ES-I3 (cell line): Measurements from ENCODE around the gene UBE3D.

Experiments used
- H3K36me3 ChIP-seq: 2 replicates; pipeline ENCODE4 v1.6.1; 2013; ENCODE audit warnings: mild to moderate bottlenecking, low read length, control low read depth, moderate library complexity; ENCODE audit not compliant: insufficient read depth
- H3K4me1 ChIP-seq: 2 replicates; pipeline ENCODE4 v1.6.1; 2013; ENCODE audit warnings: mild to moderate bottlenecking, control low read depth, low read length; ENCODE audit not compliant: insufficient read depth
- H3K9ac ChIP-seq: 2 replicates; pipeline ENCODE4 v1.6.1; 2013; ENCODE audit warnings: low read depth, mild to moderate bottlenecking, low read length, moderate library complexity
- H3K9me3 ChIP-seq: 2 replicates; pipeline ENCODE4 v1.6.1; 2013; ENCODE audit warnings: mild to moderate bottlenecking, low read length, moderate library complexity; ENCODE audit not compliant: control insufficient read depth, insufficient read depth

Gene UBE3D

GRCh38 chr6:83071023-83071422, 5.4 kb upstream of the UBE3D start:
- H3K9me3 ChIP-seq: no peaks in the 10 kb centered on the region
- peaks cover 8% of the 10 kb centered on the region; the same call in 1 of the 2 replicates for H3K4me1 ChIP-seq
- H3K9ac ChIP-seq: no peak overlapping the region
- H3K36me3 ChIP-seq: no peaks in the 10 kb centered on the region

GRCh38 chr6:83069633-83070032, 4.0 kb upstream of the UBE3D start:
- no peaks in the 10 kb centered on the region for H3K9me3 ChIP-seq
- H3K36me3 ChIP-seq: no peaks in the 10 kb centered on the region
- H3K9ac ChIP-seq: no peak overlapping the region
- H3K4me1 ChIP-seq: peaks cover 8% of the 10 kb centered on the region; the same call in 1 of the 2 replicates

- peak overlapping the region; percentile 90 for H3K9ac ChIP-seq
- peaks cover 8% of the 10 kb centered on the region; the same call in 1 of the 2 replicates for H3K4me1 ChIP-seq
- H3K9me3 ChIP-seq: no peaks in the 10 kb centered on the region; the same call in 1 of the 2 replicates
- H3K36me3 ChIP-seq: no peaks in the 10 kb centered on the region
Observed at GRCh38 chr6:83068616-83069015, 3.0 kb upstream of the UBE3D start.

GRCh38 chr6:83067448-83068439, 2.1 kb upstream of the UBE3D start, which contains the start of gene DOP1A:
Gene DOP1A, plus strand, starts transcription at chr6:83067671. Its CDS starts 29,307 bp downstream, at chr6:83096978.
- Histone ChIP-seq H3K36me3 (no peaks in the 10 kb centered on the region), H3K9ac (peak within 1 kb of the TSS; percentile 90), H3K9me3 (no peaks in the 10 kb centered on the region; the same call in 1 of the 2 replicates), H3K4me1 (peaks cover 8% of the 10 kb centered on the region; the same call in 1 of the 2 replicates)

- Histone ChIP-seq H3K9ac (no peak overlapping the region), H3K4me1 (no peaks in the 10 kb centered on the region), H3K9me3 (no peaks in the 10 kb centered on the region; the same call in 1 of the 2 replicates), H3K36me3 (no peaks in the 10 kb centered on the region)
Observed at GRCh38 chr6:83062225-83062624, 3.4 kb downstream of the UBE3D start.

GRCh38 chr6:83061190-83061589, 4.5 kb downstream of the UBE3D start:
- Histone ChIP-seq H3K36me3 (no peaks in the 10 kb centered on the region), H3K4me1 (no peaks in the 10 kb centered on the region), H3K9me3 (no peaks in the 10 kb centered on the region; the same call in 1 of the 2 replicates), H3K9ac (no peak overlapping the region)

- Histone ChIP-seq H3K9me3 (no peaks in the 10 kb centered on the region), H3K36me3 (peaks cover 6% of the 10 kb centered on the region; the same call in 1 of the 2 replicates)
Observed at GRCh38 chr6:83057705-83058321, 7.8 kb downstream of the UBE3D start.

DNA sequence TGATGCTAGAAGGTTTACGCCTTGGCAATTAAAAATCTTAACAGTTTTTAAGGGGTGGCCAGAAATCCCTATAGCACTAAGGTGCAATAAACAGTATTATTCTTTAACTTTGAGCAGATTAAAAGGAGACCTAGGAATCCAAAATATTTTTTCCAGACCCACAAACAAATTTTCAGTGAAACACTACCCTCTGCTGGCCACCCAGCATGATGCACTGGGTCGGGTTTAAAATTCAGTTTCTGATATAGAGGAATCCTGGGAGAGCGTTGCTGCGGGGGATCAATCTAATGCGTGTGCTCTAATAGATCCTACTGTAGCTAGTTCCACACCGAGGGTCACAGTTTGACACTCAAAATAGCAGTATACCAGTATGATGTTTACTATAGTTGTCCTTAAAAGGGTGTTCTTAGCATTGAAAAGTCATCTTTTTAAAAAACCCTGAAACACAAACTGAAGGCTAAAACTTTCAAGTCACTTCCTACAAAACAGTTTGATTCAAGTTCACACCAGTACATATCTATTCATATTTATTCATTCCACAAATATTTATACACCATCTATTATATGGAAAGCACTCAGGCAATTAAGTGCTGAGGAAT, 10.2 kb downstream of the UBE3D start:
- peaks cover 6% of the 10 kb centered on the region; the same call in 1 of the 2 replicates for H3K36me3 ChIP-seq
- no peaks in the 10 kb centered on the region for H3K9me3 ChIP-seq
- H3K4me1 ChIP-seq: no peaks in the 10 kb centered on the region; the same call in 1 of the 2 replicates
- no peak overlapping the region for H3K9ac ChIP-seq

More at GRCh38 chr6:83057705-83058321, 7.8 kb downstream of the UBE3D start:
- H3K4me1 ChIP-seq: no peaks in the 10 kb centered on the region
- H3K9ac ChIP-seq: no peak overlapping the region

GRCh38 chr6:83053678-83054077, 12.0 kb downstream of the UBE3D start:
- no peak overlapping the region for H3K9ac ChIP-seq
- no peaks in the 10 kb centered on the region; the same call in 1 of the 2 replicates for H3K4me1 ChIP-seq
- H3K36me3 ChIP-seq: peaks cover 6% of the 10 kb centered on the region; the same call in 1 of the 2 replicates
- no peaks in the 10 kb centered on the region for H3K9me3 ChIP-seq

DNA sequence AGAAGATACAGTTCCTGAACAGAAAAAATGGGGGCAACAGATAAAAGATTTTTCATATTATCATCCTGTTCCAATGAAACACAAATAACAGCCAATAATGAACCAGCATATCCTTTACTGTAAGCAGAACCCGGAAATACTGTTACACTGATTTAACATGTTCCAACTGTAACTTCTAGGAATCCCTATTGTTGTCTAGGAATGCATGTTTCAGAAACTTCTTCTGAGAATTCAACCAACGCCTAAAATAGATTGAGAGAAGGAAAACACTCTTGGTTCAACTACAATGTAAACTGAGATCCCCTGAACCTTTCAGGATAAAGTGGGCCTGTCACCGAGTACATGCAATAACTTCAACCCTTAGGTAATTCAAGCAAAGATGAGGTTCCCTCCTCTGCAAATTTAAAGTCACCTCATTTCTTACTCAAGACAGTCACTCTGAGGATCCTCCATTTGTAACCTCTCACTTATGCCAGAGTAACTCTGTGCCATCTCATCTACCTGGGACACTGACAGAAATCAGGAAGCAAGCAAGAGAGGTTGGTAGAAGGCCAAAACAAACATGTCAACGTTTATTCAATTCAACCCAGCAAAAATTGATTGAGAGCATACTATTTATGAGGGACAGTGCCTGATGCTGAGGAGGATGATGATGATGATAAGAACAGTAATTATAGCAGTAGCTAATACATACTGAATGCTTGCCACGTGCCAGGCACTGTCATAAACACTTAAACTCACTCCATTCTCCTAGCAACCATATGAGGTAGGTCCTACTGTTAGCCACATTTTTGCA, 14.1 kb downstream of the UBE3D start:
- no peak overlapping the region for H3K9ac ChIP-seq
- no peaks in the 10 kb centered on the region for H3K9me3 ChIP-seq
- peaks cover 6% of the 10 kb centered on the region; the same call in 1 of the 2 replicates for H3K36me3 ChIP-seq
- peaks cover 6% of the 10 kb centered on the region for H3K4me1 ChIP-seq

- H3K4me1 ChIP-seq: peaks cover 6% of the 10 kb centered on the region
- no peak overlapping the region for H3K9ac ChIP-seq
- no peaks in the 10 kb centered on the region; the same call in 1 of the 2 replicates for H3K36me3 ChIP-seq
- no peaks in the 10 kb centered on the region for H3K9me3 ChIP-seq
Observed at GRCh38 chr6:83047065-83047754, 18.4 kb downstream of the UBE3D start.

DNA sequence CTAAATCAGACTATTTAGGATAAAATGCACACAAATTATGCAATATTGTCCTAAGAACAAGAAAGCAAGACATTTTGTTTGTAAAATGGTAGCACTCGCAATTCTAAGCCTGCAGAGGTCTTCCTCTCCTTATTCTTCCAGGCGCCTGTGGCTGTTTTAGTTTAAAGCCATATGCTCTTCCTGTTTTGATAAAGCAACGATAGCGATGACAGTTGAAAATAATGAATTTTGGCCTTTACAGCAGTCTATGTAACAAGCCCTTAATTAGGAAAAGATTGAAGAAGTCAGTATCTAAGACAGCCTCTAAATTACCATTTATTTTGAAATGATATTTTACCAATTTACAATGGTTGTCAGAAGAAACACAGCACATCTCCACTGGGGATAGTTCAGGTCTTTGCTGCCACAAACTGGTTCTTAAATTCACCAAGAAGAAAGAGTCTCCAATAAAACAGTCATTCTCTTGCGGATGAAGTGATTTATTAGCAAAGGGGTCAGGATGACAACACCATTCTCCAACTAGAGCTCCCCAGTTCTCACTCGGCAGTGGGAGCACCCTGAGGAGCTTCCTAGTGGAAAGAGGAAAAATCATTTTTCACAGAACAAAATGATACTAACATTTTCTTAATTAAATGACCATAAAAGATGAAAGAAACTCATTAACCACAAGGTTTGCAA, 21.4 kb downstream of the UBE3D start:
- Histone ChIP-seq H3K36me3 (no peaks in the 10 kb centered on the region), H3K9me3 (no peaks in the 10 kb centered on the region), H3K4me1 (peaks cover 6% of the 10 kb centered on the region), H3K9ac (no peak overlapping the region)
